IMR-90 (cell line): ENCODE measurements around the gene NEDD4L. TPM values are rescaled to one million over a fixed set of nuclear protein-coding genes. Genes with fewer than 3 reads are reported as not detected.

ENCODE experiments used
- ATAC-seq: fragments of 200-7000 bp; cut with Tn5 transposase; 2 replicates; pipeline ENCODE4 v1.9.1; 2020; ENCODE audit warnings: low read depth, mild to moderate bottlenecking, moderate library complexity
- BruUV-seq: library from RNA; stranded (reverse); fragments of 400-500 nt; replicated peaks from 2 replicates; lab custom pipeline; 2021; lab: Mats Ljungman, UMichigan
- CTCF ChIA-PET: fragments of 300-600 bp; formaldehyde crosslinking; extraction: SDS; loops from one replicate; lab custom pipeline; 2021; ENCODE audit warnings: antibody characterized with exemption; lab: Yijun Ruan, JAX
- POLR2A ChIA-PET: fragments of 300-600 bp; sonication (Branson Sonifier 250); formaldehyde crosslinking; loops from one replicate; lab custom pipeline; 2022; ENCODE audit warnings: antibody characterized with exemption; ENCODE audit not compliant: unreplicated experiment; lab: Charles Lee
- DNase-seq: peaks from one replicate; pipeline ENCODE4 v3.0.0; 2013
- H2AFZ ChIP-seq: replicated peaks from 2 replicates; pipeline ENCODE3; 2013; ENCODE audit warnings: low read length, mild to moderate bottlenecking; ENCODE audit not compliant: poor library complexity
- H2AK5ac ChIP-seq: 2 replicates; pipeline ENCODE4 v1.6.1; 2013; ENCODE audit warnings: low read depth, low read length, inconsistent platforms
- H2AK9ac ChIP-seq: replicated peaks from 2 replicates; pipeline ENCODE3; 2013; ENCODE audit warnings: mild to moderate bottlenecking, low read depth, low read length, moderate library complexity; ENCODE audit not compliant: poor library complexity
- H2BK120ac ChIP-seq: 2 replicates; pipeline ENCODE4 v1.6.1; 2013; ENCODE audit warnings: low read depth, low read length, inconsistent platforms
- H2BK15ac ChIP-seq: 3 replicates; pipeline ENCODE4 v1.6.1; 2013; ENCODE audit warnings: low read depth, low read length, inconsistent platforms
- H2BK20ac ChIP-seq: 2 replicates; pipeline ENCODE4 v1.6.1; 2013; ENCODE audit warnings: low read depth, mild to moderate bottlenecking, inconsistent platforms, low read length, moderate library complexity
- H2BK5ac ChIP-seq: 2 replicates; pipeline ENCODE4 v1.6.1; 2013; ENCODE audit warnings: mild to moderate bottlenecking, low read depth, low read length, inconsistent platforms; ENCODE audit not compliant: poor library complexity, severe bottlenecking
- H3K14ac ChIP-seq: replicated peaks from 2 replicates; pipeline ENCODE4 v1.6.1; 2013; ENCODE audit warnings: low read depth, low read length, inconsistent platforms
- H3K18ac ChIP-seq: 2 replicates; pipeline ENCODE4 v1.6.1; 2013; ENCODE audit warnings: low read depth, low read length, control low read depth
- H3K23ac ChIP-seq: 2 replicates; pipeline ENCODE4 v1.6.1; 2013; ENCODE audit warnings: low read depth, low read length, inconsistent platforms
- H3K27ac ChIP-seq: 2 replicates; pipeline ENCODE4 v1.5.1; 2013; ENCODE audit warnings: mild to moderate bottlenecking, control low read depth, low read length; ENCODE audit not compliant: insufficient read depth
- H3K27me3 ChIP-seq: 2 replicates; pipeline ENCODE4 v1.6.1; 2013; ENCODE audit warnings: low read length; ENCODE audit not compliant: control insufficient read depth, insufficient read depth
- H3K36me3 ChIP-seq: 2 replicates; pipeline ENCODE4 v1.6.1; 2013; ENCODE audit warnings: low read length, mixed read lengths; ENCODE audit not compliant: control insufficient read depth, insufficient read depth
- H3K4ac ChIP-seq: 2 replicates; pipeline ENCODE4 v1.6.1; 2013; ENCODE audit warnings: low read depth, low read length, inconsistent platforms
- H3K4me1 ChIP-seq: 2 replicates; pipeline ENCODE4 v1.6.1; 2013; ENCODE audit warnings: low read length, mixed read lengths; ENCODE audit not compliant: control insufficient read depth, insufficient read depth
- H3K4me2 ChIP-seq: 2 replicates; pipeline ENCODE4 v1.6.1; 2013; ENCODE audit warnings: low read depth, mild to moderate bottlenecking, control low read depth, low read length, moderate library complexity
- H3K4me3 ChIP-seq: 2 replicates; pipeline ENCODE4 v1.5.1; 2013; ENCODE audit warnings: low read depth, mild to moderate bottlenecking, control low read depth, low read length, moderate library complexity; ENCODE audit not compliant: insufficient read depth
- H3K56ac ChIP-seq: 2 replicates; pipeline ENCODE4 v1.6.1; 2013; ENCODE audit warnings: low read length, inconsistent platforms; ENCODE audit not compliant: insufficient read depth; ENCODE audit errors: extremely low read depth
- H3K79me1 ChIP-seq, 2 experiments: 2 replicates each; pipeline ENCODE4 v1.6.1; 2013; ENCODE audit warnings: low read length in 2 of 2, inconsistent platforms in 1 of 2, low read depth in 1 of 2
- H3K9ac ChIP-seq: 2 replicates; pipeline ENCODE4 v1.6.1; 2013; ENCODE audit warnings: low read depth, low read length, control low read depth
- H3K9me1 ChIP-seq: 2 replicates; pipeline ENCODE4 v1.6.1; 2013; ENCODE audit warnings: low read length, inconsistent platforms; ENCODE audit not compliant: insufficient read depth
- H3K9me3 ChIP-seq: 2 replicates; pipeline ENCODE4 v1.6.1; 2013; ENCODE audit warnings: low read length; ENCODE audit not compliant: control insufficient read depth, insufficient read depth
- H4K20me1 ChIP-seq: 2 replicates; pipeline ENCODE4 v1.6.1; 2013; ENCODE audit warnings: low read length, inconsistent platforms; ENCODE audit not compliant: insufficient read depth
- H4K5ac ChIP-seq: 2 replicates; pipeline ENCODE4 v1.6.1; 2013; ENCODE audit warnings: mild to moderate bottlenecking, low read depth, low read length, control low read depth
- H4K8ac ChIP-seq, 2 experiments: 2 replicates each; pipeline ENCODE4 v1.6.1; 2013; ENCODE audit warnings: low read depth in 2 of 2, low read length in 2 of 2, control low read depth in 1 of 2, inconsistent platforms in 1 of 2
- H4K91ac ChIP-seq: 2 replicates; pipeline ENCODE4 v1.6.1; 2013; ENCODE audit warnings: low read depth, low read length, inconsistent platforms; ENCODE audit not compliant: insufficient read depth
- CHD1 ChIP-seq: IDR thresholded peaks from 2 replicates; pipeline ENCODE4 v1.6.1; 2012; ENCODE audit warnings: low read depth, low read length, improper control_type of control experiment
- CTCF ChIP-seq: conservative IDR thresholded peaks from 2 replicates; pipeline ENCODE4 v1.5.1; 2012; ENCODE audit warnings: mild to moderate bottlenecking, low read depth, low read length, improper control_type of control experiment
- ELK1 ChIP-seq: fragments of 150-350 bp; IDR thresholded peaks from 2 replicates; pipeline ENCODE4 v1.6.1; 2016; ENCODE audit warnings: low read depth, mild to moderate bottlenecking, low read length, moderate library complexity, borderline replicate concordance
- MAZ ChIP-seq: IDR thresholded peaks from 2 replicates; pipeline ENCODE4 v1.6.1; 2012; ENCODE audit warnings: low read depth, mild to moderate bottlenecking, low read length, improper control_type of control experiment, moderate library complexity, borderline replicate concordance
- MXI1 ChIP-seq: IDR thresholded peaks from 2 replicates; pipeline ENCODE4 v1.6.1; 2012; ENCODE audit warnings: low read depth, mild to moderate bottlenecking, low read length, moderate library complexity, borderline replicate concordance
- NFE2L2 ChIP-seq: fragments of 150-350 bp; IDR thresholded peaks from 2 replicates; pipeline ENCODE4 v1.6.1; 2016; ENCODE audit warnings: low read depth, mild to moderate bottlenecking, low read length
- USF2 ChIP-seq: fragments of 150-350 bp; IDR thresholded peaks from 2 replicates; pipeline ENCODE4 v1.6.1; 2017; ENCODE audit warnings: mild to moderate bottlenecking, antibody characterized with exemption, low read length, low read depth
- WGBS, 2 experiments: methylation state at CpG; one replicate each; pipeline versions ENCODE4 v1.1.5 to v1.1.7; 2013; ENCODE audit warnings: missing lambda C conversion rate in 2 of 2; ENCODE audit not compliant: insufficient read length in 1 of 2; ENCODE audit errors: extremely low coverage in 2 of 2; 5-methylcytosine and 5-hydroxymethylcytosine counted together
- dilution Hi-C: fragments of 300-500 bp; cut with HindIII; formaldehyde crosslinking; loops from one replicate; pipeline ENCODE4 v1.14.3; 2018; ENCODE audit warnings: low sequenced_read_pairs; ENCODE audit not compliant: unreplicated experiment
- in situ Hi-C: fragments of 300-500 bp; cut with MboI; formaldehyde crosslinking; loops from 3 replicates; pipeline ENCODE4 v1.14.3; 2019; ENCODE audit warnings: low sequenced_read_pairs, inconsistent platforms, mixed read lengths
- intact Hi-C: fragments of 100-400 bp; cut with micrococcal nuclease; formaldehyde crosslinking; loops from 2 replicates; pipeline ENCODE4 v1.10.0; 2022
- polyA plus RNA-seq, 3 experiments: library from polyadenylated mRNA; depleted of rRNA; stranded (reverse); fragments of >200 nt; gene quantifications; 2 replicates each; pipeline ENCODE4 v1.2.3, GENCODE V29; 2012; ENCODE audit warnings: low replicate concordance in 1 of 3
- total RNA-seq: library from RNA; depleted of rRNA; stranded (reverse); fragments of >200 nt; gene quantifications from 2 replicates; pipeline ENCODE4 v1.2.3, GENCODE V29; 2012

The NEDD4L gene
- total and polyA plus RNA-seq, 2 of the 4 experiments (the other 2 are of a cell fraction) = 10.0 to 10.9 TPM

- 81% methylated on average over 8 of the region's 19 CpGs; no CpG with 5 or more reads in 1 of the 2 experiments for WGBS, 2 experiments
- BruUV-seq = no TSS peak
Measured at GRCh38 chr18:58196881-58197872, 153.2 kb downstream of the NEDD4L start.

More at GRCh38 chr18:58196881-58197872, 153.2 kb downstream of the NEDD4L start:
- H4K8ac ChIP-seq = 0 out of 4 replicates have a peak overlapping the region, but pooled peaks of 1 of the 2 experiments have one; percentile 14
- no peak for DNase-seq
- H3K18ac ChIP-seq = peak overlapping the region; percentile 36; the same call in 1 of the 2 replicates
- H3K4me3 ChIP-seq = no peak overlapping the region
- H3K79me1 ChIP-seq = peaks cover 3 to 5% of the 10 kb centered on the region in 2 experiments; a peak in 1 of 4 replicates
- H3K56ac ChIP-seq = no peak overlapping the region
- H3K9me3 ChIP-seq = no peaks in the 10 kb centered on the region
- in situ Hi-C loops = no loop called here
- H2BK20ac ChIP-seq = no peak overlapping the region; the same call in none of the 2 replicates
- H3K36me3 ChIP-seq = no peaks in the 10 kb centered on the region
- ATAC-seq = no peak
- 0 out of 2 replicates have a peak overlapping the region, but pooled peaks have one; percentile 17 for H3K23ac ChIP-seq
- intact Hi-C loops = no loop called here
- H3K4me1 ChIP-seq = peaks cover 5% of the 10 kb centered on the region; the same call in 1 of the 2 replicates
- dilution Hi-C loops = no loop called here
- peak overlapping the region; percentile 24 for H3K4ac ChIP-seq
- peak overlapping the region; percentile 23 for H3K14ac ChIP-seq
- peak overlapping the region; percentile 32; the same call in 1 of the 2 replicates for H4K91ac ChIP-seq
- peak overlapping the region; percentile 9; the same call in 1 of the 2 replicates for H2BK120ac ChIP-seq
- no peak for TF ChIP-seq ELK1
- TF ChIP-seq NFE2L2 = no peak
- TF ChIP-seq CTCF = no peak
- no peak for TF ChIP-seq USF2
- TF ChIP-seq MAZ = no peak
- no peak for TF ChIP-seq CHD1
- no peak for TF ChIP-seq MXI1
- POLR2A ChIA-PET = no interaction called here
- no peak overlapping the region for H3K27ac ChIP-seq
- H2BK15ac ChIP-seq = 0 out of 3 replicates have a peak overlapping the region, but pooled peaks have one; percentile 38
- no peak overlapping the region for H3K9ac ChIP-seq
- H4K20me1 ChIP-seq = no peaks in the 10 kb centered on the region
- H4K5ac ChIP-seq = no peak overlapping the region
- no peak overlapping the region for H2BK5ac ChIP-seq
- peak overlapping the region; percentile 31 for H2AK5ac ChIP-seq
- CTCF ChIA-PET = no interaction called here
- H2AFZ ChIP-seq = peak overlapping the region; percentile 25
- peak overlapping the region; percentile 42 for H2AK9ac ChIP-seq
- no peaks in the 10 kb centered on the region for H3K27me3 ChIP-seq
- H3K4me2 ChIP-seq = no peak overlapping the region
- H3K9me1 ChIP-seq = 0 out of 2 replicates have a peak, but pooled peaks cover 13% of the 10 kb centered on the region
